ENCODE data around the gene MAP3K19. TPM values are rescaled to one million over a fixed set of nuclear protein-coding genes. Genes with fewer than 3 reads are reported as not detected.

Gene MAP3K19
- total and polyA plus RNA-seq, 2 experiments from 2014 or later: not detected

- no peak for TF ChIP-seq ZNF462 (CRISPR knock-in tag; IDR thresholded peaks at IDR 0.05)
Measured at GRCh38 chr2:135086222-135086621, 39.0 kb upstream of the MAP3K19 start (continued).

- Mint-ChIP-seq H3K9me3 (peaks cover 28% of the 10 kb centered on the region), H3K4me1 (no peaks in the 10 kb centered on the region), H3K4me3 (no peak overlapping the region), H3K27me3 (ENCODE audit: insufficient read depth, low read depth, poor library complexity) (peaks cover 6% of the 10 kb centered on the region), H3K27ac (no peak overlapping the region), H3K36me3 (ENCODE audit: low read depth) (peaks cover 71% of the 10 kb centered on the region)
- Histone ChIP-seq H3K27me3 (ENCODE audit: insufficient read depth) (no peaks in the 10 kb centered on the region), H3K36me3 (ENCODE audit: insufficient read depth) (0 out of 2 replicates have a peak, but pooled peaks cover 4% of the 10 kb centered on the region), H3K4me2 (no peak overlapping the region), H3K27ac (ENCODE audit: low read depth) (no peak overlapping the region), H3K4me1 (ENCODE audit: insufficient read depth) (no peaks in the 10 kb centered on the region), H4K20me1 (replicated peaks; ENCODE audit: insufficient read depth) (peaks cover 5% of the 10 kb centered on the region), H2AFZ (no peak overlapping the region), H3K9me2 (ENCODE audit: insufficient read depth) (0 out of 2 replicates have a peak, but pooled peaks cover 3% of the 10 kb centered on the region), H3K79me2 (replicated peaks; ENCODE audit: insufficient read depth) (peaks cover 66% of the 10 kb centered on the region), H3K4me3 (no peak overlapping the region), H3F3A (replicated peaks; ENCODE audit: low read depth) (no peaks in the 10 kb centered on the region)
- no peak for DNase-seq (ENCODE audit: low spot score)
- no peak for ATAC-seq
- TF ChIP-seq ZNF462 (CRISPR knock-in tag; IDR thresholded peaks at IDR 0.05): no peak
- TF ChIP-seq CREB1 (CRISPR knock-in tag; IDR thresholded peaks at IDR 0.05; ENCODE audit: low read depth): no peak
- no peak for TF ChIP-seq ZNF331 (CRISPR knock-in tag; IDR thresholded peaks at IDR 0.05; ENCODE audit: low read depth)
- TF ChIP-seq NANOG (IDR thresholded peaks at IDR 0.05; ENCODE audit: borderline replicate concordance): no peak
- no peak for TF ChIP-seq EZH2 (IDR thresholded peaks at IDR 0.05; ENCODE audit: low read depth, unreplicated experiment)
- no peak for TF ChIP-seq EZH2phosphoT487 (IDR thresholded peaks at IDR 0.05; ENCODE audit: unreplicated experiment)
Measured at GRCh38 chr2:135078417-135078816, 31.2 kb upstream of the MAP3K19 start.

Data from GM23338 (cell line).